Panc1 (cell line): ENCODE results near the gene RMRP. TPM values are rescaled to one million over a fixed set of nuclear protein-coding genes. Genes with fewer than 3 reads are reported as not detected.

ENCODE experiments used
- ATAC-seq: fragments of 200-7000 bp; cut with Tn5 transposase; 2 replicates; pipeline ENCODE4 v1.9.1; 2020; ENCODE audit warnings: mild to moderate bottlenecking, moderate library complexity
- BruUV-seq: library from RNA; stranded (reverse); fragments of 400-500 nt; replicated peaks from 2 replicates; lab custom pipeline; 2021; lab: Mats Ljungman, UMichigan
- CTCF ChIA-PET: fragments of 300-600 bp; sonication (Branson Sonifier 250); formaldehyde crosslinking; loops from one replicate; lab custom pipeline; 2022; ENCODE audit warnings: antibody characterized with exemption; lab: Charles Lee
- POLR2A ChIA-PET: fragments of 300-600 bp; sonication (Branson Sonifier 250); formaldehyde crosslinking; loops from one replicate; lab custom pipeline; 2022; ENCODE audit warnings: antibody characterized with exemption; lab: Charles Lee
- DNase-seq: peaks from one replicate; pipeline ENCODE4 v3.0.0-alpha.2; 2010; ENCODE audit warnings: low read depth, low spot score
- H3K27ac ChIP-seq: 2 replicates; pipeline ENCODE4 v1.5.1; 2011; ENCODE audit warnings: mild to moderate bottlenecking, low read length, inconsistent platforms
- H3K27me3 ChIP-seq: fragments of 200-500 bp; sonication (Bioruptor generic); 2 replicates; pipeline ENCODE4 v1.6.0; 2014; ENCODE audit warnings: low read length, inconsistent platforms; ENCODE audit not compliant: control insufficient read depth, insufficient read depth
- H3K36me3 ChIP-seq: fragments of 200-500 bp; sonication (Bioruptor generic); 2 replicates; pipeline ENCODE4 v1.5.1; 2014; ENCODE audit warnings: inconsistent platforms, mild to moderate bottlenecking, low read length, moderate library complexity; ENCODE audit not compliant: control insufficient read depth, insufficient read depth
- H3K4me1 ChIP-seq: 2 replicates; pipeline ENCODE4 v1.5.1; 2011; ENCODE audit warnings: inconsistent platforms, mild to moderate bottlenecking, low read length, moderate library complexity; ENCODE audit not compliant: control insufficient read depth, insufficient read depth
- H3K4me3 ChIP-seq, 2 experiments: 2 replicates each; pipeline ENCODE4 v1.5.1; 2011 to 2012; ENCODE audit warnings: low read depth in 2 of 2, low read length in 2 of 2, mild to moderate bottlenecking in 2 of 2, inconsistent platforms in 1 of 2, moderate library complexity in 1 of 2
- H3K9me3 ChIP-seq: fragments of 200-500 bp; sonication (Bioruptor generic); 2 replicates; pipeline ENCODE4 v1.5.1; 2014; ENCODE audit warnings: low read depth, mild to moderate bottlenecking, inconsistent platforms, low read length, moderate library complexity; ENCODE audit not compliant: control insufficient read depth, insufficient read depth
- CTCF ChIP-seq: fragments of 450-650 bp; IDR thresholded peaks from 2 replicates; pipeline ENCODE4 v1.5.1; 2017; ENCODE audit warnings: mild to moderate bottlenecking
- POLR2AphosphoS5 ChIP-seq: IDR thresholded peaks from 2 replicates; pipeline ENCODE4 v1.6.1; 2012; ENCODE audit warnings: mild to moderate bottlenecking, low read depth, low read length, moderate library complexity
- SIN3A ChIP-seq: IDR thresholded peaks from 2 replicates; pipeline ENCODE4 v1.6.1; 2012; ENCODE audit warnings: low read depth, mild to moderate bottlenecking, low read length, moderate library complexity, borderline replicate concordance; ENCODE audit not compliant: insufficient read depth
- TCF7L2 ChIP-seq: IDR thresholded peaks from 2 replicates; pipeline ENCODE4 v1.6.1; 2011; ENCODE audit warnings: mild to moderate bottlenecking, low read depth, low read length, inconsistent platforms
- in situ Hi-C: cut with HindIII; loops from 2 replicates; pipeline ENCODE4 v1.10.0; 2016; ENCODE audit warnings: low sequenced_read_pairs, low pct_unique_long_range_greater_than_20kb
- intact Hi-C: fragments of 100-400 bp; cut with micrococcal nuclease; formaldehyde crosslinking; loops from one replicate; pipeline ENCODE4 v1.10.0; 2022; ENCODE audit not compliant: unreplicated experiment
- total RNA-seq: library from RNA; stranded (reverse); gene quantifications from one replicate; pipeline ENCODE4 v1.2.1, GENCODE V29; 2021; ENCODE audit not compliant: unreplicated experiment
- TF ChIP-seq, protein P1 (sequence below), 2 experiments: IDR thresholded peaks; 2 replicates each; pipeline ENCODE4 v1.6.1; 2011 to 2012; ENCODE audit warnings: low read depth in 2 of 2, control low read depth in 1 of 2, low read length in 1 of 2, mild to moderate bottlenecking in 1 of 2, moderate library complexity in 1 of 2; ENCODE audit not compliant: insufficient read depth in 1 of 2

The RMRP gene
- total RNA-seq, 1 experiment from 2014 or later = 29,896 TPM

- in situ Hi-C loops = no loop called here
Measured at GRCh38 chr9:35609001-35609819, 48.6 kb downstream of the RMRP start.

DNA sequence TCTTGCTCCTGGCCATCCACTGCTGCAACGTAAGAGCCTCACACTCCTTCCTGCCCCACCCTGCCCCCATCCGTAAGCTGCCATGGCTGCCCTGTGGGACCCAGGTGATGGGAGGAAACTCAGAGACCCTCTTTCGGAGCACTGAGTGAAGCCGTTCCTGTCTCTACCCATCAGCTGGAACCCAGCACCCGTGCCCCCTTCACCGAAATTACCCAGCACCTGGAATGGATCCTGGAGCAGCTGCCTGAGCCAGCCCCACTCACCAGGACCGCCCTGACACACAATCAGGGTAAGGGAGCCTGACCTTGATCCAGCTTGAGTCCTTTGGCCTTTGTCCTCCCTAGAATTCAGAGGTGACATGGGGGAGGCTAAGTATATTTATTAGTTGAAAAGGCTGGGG lies 49.6 kb downstream of the RMRP start:
- Histone ChIP-seq H3K27me3 (no peaks in the 10 kb centered on the region; the same call in 1 of the 2 replicates), H3K4me3 (no peak overlapping the region), H3K36me3 (no peaks in the 10 kb centered on the region; the same call in 1 of the 2 replicates), H3K4me1 (peaks cover 14% of the 10 kb centered on the region), H3K9me3 (no peaks in the 10 kb centered on the region), H3K27ac (no peak overlapping the region)
- TF ChIP-seq, protein P1, sequence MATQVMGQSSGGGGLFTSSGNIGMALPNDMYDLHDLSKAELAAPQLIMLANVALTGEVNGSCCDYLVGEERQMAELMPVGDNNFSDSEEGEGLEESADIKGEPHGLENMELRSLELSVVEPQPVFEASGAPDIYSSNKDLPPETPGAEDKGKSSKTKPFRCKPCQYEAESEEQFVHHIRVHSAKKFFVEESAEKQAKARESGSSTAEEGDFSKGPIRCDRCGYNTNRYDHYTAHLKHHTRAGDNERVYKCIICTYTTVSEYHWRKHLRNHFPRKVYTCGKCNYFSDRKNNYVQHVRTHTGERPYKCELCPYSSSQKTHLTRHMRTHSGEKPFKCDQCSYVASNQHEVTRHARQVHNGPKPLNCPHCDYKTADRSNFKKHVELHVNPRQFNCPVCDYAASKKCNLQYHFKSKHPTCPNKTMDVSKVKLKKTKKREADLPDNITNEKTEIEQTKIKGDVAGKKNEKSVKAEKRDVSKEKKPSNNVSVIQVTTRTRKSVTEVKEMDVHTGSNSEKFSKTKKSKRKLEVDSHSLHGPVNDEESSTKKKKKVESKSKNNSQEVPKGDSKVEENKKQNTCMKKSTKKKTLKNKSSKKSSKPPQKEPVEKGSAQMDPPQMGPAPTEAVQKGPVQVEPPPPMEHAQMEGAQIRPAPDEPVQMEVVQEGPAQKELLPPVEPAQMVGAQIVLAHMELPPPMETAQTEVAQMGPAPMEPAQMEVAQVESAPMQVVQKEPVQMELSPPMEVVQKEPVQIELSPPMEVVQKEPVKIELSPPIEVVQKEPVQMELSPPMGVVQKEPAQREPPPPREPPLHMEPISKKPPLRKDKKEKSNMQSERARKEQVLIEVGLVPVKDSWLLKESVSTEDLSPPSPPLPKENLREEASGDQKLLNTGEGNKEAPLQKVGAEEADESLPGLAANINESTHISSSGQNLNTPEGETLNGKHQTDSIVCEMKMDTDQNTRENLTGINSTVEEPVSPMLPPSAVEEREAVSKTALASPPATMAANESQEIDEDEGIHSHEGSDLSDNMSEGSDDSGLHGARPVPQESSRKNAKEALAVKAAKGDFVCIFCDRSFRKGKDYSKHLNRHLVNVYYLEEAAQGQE (IDR thresholded peaks at IDR 0.05; ENCODE audit: insufficient read depth in 1 of 2, low read depth in 2 of 2, low read length in 1 of 2) = no peak
- no peak for TF ChIP-seq CTCF
- TF ChIP-seq TCF7L2 = no peak
- no peak for TF ChIP-seq POLR2AphosphoS5
- no peak for TF ChIP-seq SIN3A
- DNase-seq (no peak), ATAC-seq (no peak)
- no TSS peak for BruUV-seq
- intact Hi-C loops = loop anchor here (10.0 kb wide), 1 partner anchor 93 kb away; no protein-coding TSS in a partner anchor
- in situ Hi-C loops = no loop called here
- ChIA-PET CTCF (interaction anchor here (0.7 kb wide), 1 partner anchor 8 kb away, joined by 3 read pairs; no protein-coding TSS in a partner anchor), POLR2A (interaction anchor here (0.5 to 0.6 kb wide), 2 partner anchors 44 to 196 kb away, joined by 4 read pairs; no protein-coding TSS in a partner anchor)

More at GRCh38 chr9:35609001-35609819, 48.6 kb downstream of the RMRP start:
- no peak for DNase-seq
- H3K4me1 ChIP-seq = peaks cover 9% of the 10 kb centered on the region
- no TSS peak for BruUV-seq
- CTCF ChIA-PET = interaction anchor here (0.6 to 0.7 kb wide), 3 partner anchors 9 to 477 kb away, joined by 3 read pairs; no protein-coding TSS in a partner anchor
- POLR2A ChIA-PET = no interaction called here
- ATAC-seq = no peak
- no peaks in the 10 kb centered on the region; the same call in 1 of the 2 replicates for H3K36me3 ChIP-seq
- TF ChIP-seq POLR2AphosphoS5 (no peak), CTCF (no peak), SIN3A (no peak), TCF7L2 (no peak)
- TF ChIP-seq, protein P1 (IDR thresholded peaks at IDR 0.05; ENCODE audit: insufficient read depth in 1 of 2, low read depth in 2 of 2, low read length in 1 of 2) = no peak
- H3K27me3 ChIP-seq = no peaks in the 10 kb centered on the region; the same call in 1 of the 2 replicates
- H3K27ac ChIP-seq = no peak overlapping the region
- intact Hi-C loops = loop anchor here (10.0 kb wide), 1 partner anchor 94 kb away; no protein-coding TSS in a partner anchor
- H3K9me3 ChIP-seq = no peaks in the 10 kb centered on the region
- no peak overlapping the region for H3K4me3 ChIP-seq
